GM12878 (cell line): ENCODE data around the gene PAQR8. TPM values are rescaled to one million over a fixed set of nuclear protein-coding genes. Genes with fewer than 3 reads are reported as not detected.

ENCODE experiments used
- ASH2L ChIP-seq: fragments of 300-600, 200-600 bp; sonication (generic); IDR thresholded peaks from 2 replicates; pipeline ENCODE4 v1.6.1; 2017; ENCODE audit warnings: low read depth, mild to moderate bottlenecking, borderline replicate concordance
- ATF7 ChIP-seq: fragments of 450-650 bp; IDR thresholded peaks from 2 replicates; pipeline ENCODE4 v1.6.1; 2016; ENCODE audit warnings: low read depth, mild to moderate bottlenecking
- CEBPB ChIP-seq, 2 experiments: fragments of 150-350 bp in 1 of 2; IDR thresholded peaks; 2 replicates each; pipeline ENCODE4 v1.6.1; 2012 to 2014; ENCODE audit warnings: low read depth in 2 of 2, low read length in 2 of 2, borderline replicate concordance in 1 of 2, inconsistent platforms in 1 of 2
- CREM ChIP-seq: IDR thresholded peaks from 2 replicates; pipeline ENCODE4 v1.6.1; 2014; ENCODE audit warnings: antibody characterized with exemption, low read depth
- EED ChIP-seq: sonication (generic); IDR thresholded peaks from 2 replicates; pipeline ENCODE4 v1.6.1; 2016; ENCODE audit warnings: antibody characterized with exemption, low read depth
- ESRRA ChIP-seq: IDR thresholded peaks from 2 replicates; pipeline ENCODE4 v1.6.1; 2012; ENCODE audit warnings: mild to moderate bottlenecking, low read length, improper control_type of control experiment
- FOXK2 ChIP-seq: fragments of 450-650 bp; IDR thresholded peaks from 2 replicates; pipeline ENCODE4 v1.6.1; 2017; ENCODE audit warnings: mild to moderate bottlenecking, moderate library complexity
- JUNB ChIP-seq: IDR thresholded peaks from 2 replicates; pipeline ENCODE4 v1.6.1; 2016; ENCODE audit warnings: antibody characterized with exemption, mild to moderate bottlenecking
- JUND ChIP-seq: IDR thresholded peaks from 2 replicates; pipeline ENCODE4 v1.6.1; 2012; ENCODE audit warnings: low read depth, mild to moderate bottlenecking, low read length, improper control_type of control experiment, moderate library complexity
- MYC ChIP-seq: IDR thresholded peaks from 2 replicates; pipeline ENCODE4 v1.6.1; 2011; ENCODE audit warnings: mild to moderate bottlenecking, low read length, moderate library complexity, inconsistent platforms; ENCODE audit not compliant: insufficient read depth, insufficient replicate concordance, insufficient read length, severe bottlenecking
- NR2C2 ChIP-seq: IDR thresholded peaks from 2 replicates; pipeline ENCODE4 v1.6.1; 2011; ENCODE audit warnings: borderline replicate concordance, low read depth; ENCODE audit not compliant: control insufficient read depth, insufficient read length
- RFX5 ChIP-seq: IDR thresholded peaks from 2 replicates; pipeline ENCODE4 v1.6.1; 2011; ENCODE audit warnings: low read depth, low read length, improper control_type of control experiment
- SREBF1 ChIP-seq: IDR thresholded peaks from 2 replicates; pipeline ENCODE4 v1.6.1; 2012; ENCODE audit warnings: mild to moderate bottlenecking, low read length
- SUZ12 ChIP-seq: fragments of 200-600 bp; sonication (generic); IDR thresholded peaks from one replicate; pipeline ENCODE4 v1.6.1; 2018; ENCODE audit warnings: antibody characterized with exemption, mild to moderate bottlenecking; ENCODE audit not compliant: unreplicated experiment
- polyA plus RNA-seq, 11 experiments: library from polyadenylated mRNA; depleted of rRNA in 4 of 11; unstranded in 6 of 11; stranded (reverse) in 5 of 11; fragments of >200 nt; fragmentation: Nextera tagmentation in 4 of 11; fragmentation: Illumina TruSeq in 1 of 11; extraction: Ambion mirVana in 4 of 11; extraction: Trizol in 1 of 11; gene quantifications; 1 replicate in 1 of 11; 2 replicates in 10 of 11; pipeline versions ENCODE4 v1.2.1 to v1.2.3, GENCODE V29; 2011 to 2016; ENCODE audit warnings: inconsistent platforms in 2 of 11, missing spikeins in 2 of 11, low read depth in 1 of 11
- total RNA-seq, 4 experiments: library from RNA; depleted of rRNA in 3 of 4; stranded (reverse); fragments of >200 nt in 3 of 4; fragmentation: Illumina TruSeq in 1 of 4; extraction: Trizol in 1 of 4; gene quantifications; 2 replicates each; pipeline versions ENCODE4 v1.2.1 to v1.2.3, GENCODE V29; 2013 to 2021
- TF ChIP-seq, protein P1 (sequence below): IDR thresholded peaks from 2 replicates; pipeline ENCODE4 v1.6.1; 2012; ENCODE audit warnings: mild to moderate bottlenecking, low read depth, low read length
- TF ChIP-seq, protein P2 (sequence below): fragments of 450-650 bp; IDR thresholded peaks from 2 replicates; pipeline ENCODE4 v1.6.1; 2018; ENCODE audit warnings: borderline replicate concordance, mild to moderate bottlenecking; ENCODE audit not compliant: partially characterized antibody
- TF ChIP-seq, protein P3 (sequence below), 3 experiments: IDR thresholded peaks in 2 of 3; conservative IDR thresholded peaks in 1 of 3; 2 replicates each; pipeline ENCODE4 v1.5.1; 2011; ENCODE audit warnings: low read depth in 3 of 3, low read length in 3 of 3, mild to moderate bottlenecking in 3 of 3, control low read depth in 2 of 3, moderate library complexity in 2 of 3, inconsistent platforms in 1 of 3, mixed read lengths in 1 of 3; ENCODE audit not compliant: control insufficient read depth in 2 of 3, insufficient read depth in 1 of 3; ENCODE audit errors: extremely low read depth in 1 of 3
- TF ChIP-seq, protein P4 (sequence below): fragments of 450-650 bp; formaldehyde crosslinking; IDR thresholded peaks from 2 replicates; pipeline ENCODE4 v1.4.0; 2022; ENCODE audit warnings: mild to moderate bottlenecking, moderate library complexity

The PAQR8 gene
- total and polyA plus RNA-seq, 10 of the 15 experiments (the other 5 are each of a cell fraction or from before 2014, with no cell fraction given): 3.9 to 22.4 (median 14.6) TPM

DNA sequence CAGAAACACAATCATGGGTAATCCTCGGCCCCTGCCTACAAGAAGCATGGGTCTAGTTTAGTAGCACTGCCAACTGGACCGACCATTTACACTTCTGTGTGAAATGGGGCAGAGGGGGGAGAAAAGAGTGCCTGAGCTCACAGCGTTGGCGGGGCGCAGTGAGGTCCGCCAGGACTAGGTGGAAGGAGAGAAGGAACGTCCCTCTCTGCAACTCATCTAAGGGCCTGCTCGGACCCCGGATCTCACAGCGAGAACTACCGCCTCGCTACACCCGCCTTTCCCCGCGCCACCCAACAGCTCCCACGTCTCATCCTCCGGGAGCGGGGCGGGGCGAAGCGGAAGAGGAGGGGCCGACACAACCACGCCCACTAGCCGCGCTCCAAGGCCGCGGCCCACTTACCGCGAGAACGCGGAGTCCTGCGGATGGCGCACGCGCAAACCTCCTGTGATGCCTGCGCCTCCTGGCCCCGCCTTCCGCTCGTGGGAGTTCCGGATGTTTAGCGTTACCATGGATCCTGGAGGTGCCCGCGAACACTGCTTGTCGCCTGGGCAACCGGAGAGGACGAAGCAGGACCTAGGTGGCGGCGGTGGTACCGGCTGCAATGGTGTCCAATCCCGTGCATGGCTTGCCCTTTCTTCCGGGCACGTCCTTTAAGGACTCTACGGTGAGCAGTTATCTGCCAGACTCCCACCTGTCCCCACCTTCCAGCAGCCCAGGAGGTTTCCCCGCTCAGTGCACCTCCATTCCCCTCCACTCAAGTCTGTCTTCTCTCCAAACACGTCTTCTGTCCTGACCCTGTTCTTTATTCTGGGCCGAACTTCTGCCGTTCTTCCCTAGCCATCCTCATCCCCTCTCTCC, 58.1 kb downstream of the PAQR8 start, which contains the start of gene EFHC1 (continued):
- TF ChIP-seq, protein P1, sequence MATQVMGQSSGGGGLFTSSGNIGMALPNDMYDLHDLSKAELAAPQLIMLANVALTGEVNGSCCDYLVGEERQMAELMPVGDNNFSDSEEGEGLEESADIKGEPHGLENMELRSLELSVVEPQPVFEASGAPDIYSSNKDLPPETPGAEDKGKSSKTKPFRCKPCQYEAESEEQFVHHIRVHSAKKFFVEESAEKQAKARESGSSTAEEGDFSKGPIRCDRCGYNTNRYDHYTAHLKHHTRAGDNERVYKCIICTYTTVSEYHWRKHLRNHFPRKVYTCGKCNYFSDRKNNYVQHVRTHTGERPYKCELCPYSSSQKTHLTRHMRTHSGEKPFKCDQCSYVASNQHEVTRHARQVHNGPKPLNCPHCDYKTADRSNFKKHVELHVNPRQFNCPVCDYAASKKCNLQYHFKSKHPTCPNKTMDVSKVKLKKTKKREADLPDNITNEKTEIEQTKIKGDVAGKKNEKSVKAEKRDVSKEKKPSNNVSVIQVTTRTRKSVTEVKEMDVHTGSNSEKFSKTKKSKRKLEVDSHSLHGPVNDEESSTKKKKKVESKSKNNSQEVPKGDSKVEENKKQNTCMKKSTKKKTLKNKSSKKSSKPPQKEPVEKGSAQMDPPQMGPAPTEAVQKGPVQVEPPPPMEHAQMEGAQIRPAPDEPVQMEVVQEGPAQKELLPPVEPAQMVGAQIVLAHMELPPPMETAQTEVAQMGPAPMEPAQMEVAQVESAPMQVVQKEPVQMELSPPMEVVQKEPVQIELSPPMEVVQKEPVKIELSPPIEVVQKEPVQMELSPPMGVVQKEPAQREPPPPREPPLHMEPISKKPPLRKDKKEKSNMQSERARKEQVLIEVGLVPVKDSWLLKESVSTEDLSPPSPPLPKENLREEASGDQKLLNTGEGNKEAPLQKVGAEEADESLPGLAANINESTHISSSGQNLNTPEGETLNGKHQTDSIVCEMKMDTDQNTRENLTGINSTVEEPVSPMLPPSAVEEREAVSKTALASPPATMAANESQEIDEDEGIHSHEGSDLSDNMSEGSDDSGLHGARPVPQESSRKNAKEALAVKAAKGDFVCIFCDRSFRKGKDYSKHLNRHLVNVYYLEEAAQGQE: no peak
- peak; percentile 55 for TF ChIP-seq FOXK2
- TF ChIP-seq SREBF1: no peak
- TF ChIP-seq MYC: no peak
- peak; percentile 59; the same call in 1 of the 2 replicates for TF ChIP-seq CREM
- TF ChIP-seq, protein P2, sequence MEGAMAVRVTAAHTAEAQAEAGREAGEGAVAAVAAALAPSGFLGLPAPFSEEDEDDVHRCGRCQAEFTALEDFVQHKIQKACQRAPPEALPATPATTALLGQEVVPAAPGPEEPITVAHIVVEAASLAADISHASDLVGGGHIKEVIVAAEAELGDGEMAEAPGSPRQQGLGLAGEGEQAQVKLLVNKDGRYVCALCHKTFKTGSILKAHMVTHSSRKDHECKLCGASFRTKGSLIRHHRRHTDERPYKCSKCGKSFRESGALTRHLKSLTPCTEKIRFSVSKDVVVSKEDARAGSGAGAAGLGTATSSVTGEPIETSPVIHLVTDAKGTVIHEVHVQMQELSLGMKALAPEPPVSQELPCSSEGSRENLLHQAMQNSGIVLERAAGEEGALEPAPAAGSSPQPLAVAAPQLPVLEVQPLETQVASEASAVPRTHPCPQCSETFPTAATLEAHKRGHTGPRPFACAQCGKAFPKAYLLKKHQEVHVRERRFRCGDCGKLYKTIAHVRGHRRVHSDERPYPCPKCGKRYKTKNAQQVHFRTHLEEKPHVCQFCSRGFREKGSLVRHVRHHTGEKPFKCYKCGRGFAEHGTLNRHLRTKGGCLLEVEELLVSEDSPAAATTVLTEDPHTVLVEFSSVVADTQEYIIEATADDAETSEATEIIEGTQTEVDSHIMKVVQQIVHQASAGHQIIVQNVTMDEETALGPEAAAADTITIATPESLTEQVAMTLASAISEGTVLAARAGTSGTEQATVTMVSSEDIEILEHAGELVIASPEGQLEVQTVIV: no peak
- no peak for TF ChIP-seq RFX5
- TF ChIP-seq, protein P3, sequence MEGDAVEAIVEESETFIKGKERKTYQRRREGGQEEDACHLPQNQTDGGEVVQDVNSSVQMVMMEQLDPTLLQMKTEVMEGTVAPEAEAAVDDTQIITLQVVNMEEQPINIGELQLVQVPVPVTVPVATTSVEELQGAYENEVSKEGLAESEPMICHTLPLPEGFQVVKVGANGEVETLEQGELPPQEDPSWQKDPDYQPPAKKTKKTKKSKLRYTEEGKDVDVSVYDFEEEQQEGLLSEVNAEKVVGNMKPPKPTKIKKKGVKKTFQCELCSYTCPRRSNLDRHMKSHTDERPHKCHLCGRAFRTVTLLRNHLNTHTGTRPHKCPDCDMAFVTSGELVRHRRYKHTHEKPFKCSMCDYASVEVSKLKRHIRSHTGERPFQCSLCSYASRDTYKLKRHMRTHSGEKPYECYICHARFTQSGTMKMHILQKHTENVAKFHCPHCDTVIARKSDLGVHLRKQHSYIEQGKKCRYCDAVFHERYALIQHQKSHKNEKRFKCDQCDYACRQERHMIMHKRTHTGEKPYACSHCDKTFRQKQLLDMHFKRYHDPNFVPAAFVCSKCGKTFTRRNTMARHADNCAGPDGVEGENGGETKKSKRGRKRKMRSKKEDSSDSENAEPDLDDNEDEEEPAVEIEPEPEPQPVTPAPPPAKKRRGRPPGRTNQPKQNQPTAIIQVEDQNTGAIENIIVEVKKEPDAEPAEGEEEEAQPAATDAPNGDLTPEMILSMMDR (IDR thresholded peaks at IDR 0.05 in 2 of 3, conservative IDR thresholded peaks at IDR 0.05 in 1 of 3; ENCODE audit: control insufficient read depth in 2 of 3, extremely low read depth in 1 of 3, insufficient read depth in 1 of 3, low read depth in 3 of 3, low read length in 3 of 3): no peak
- TF ChIP-seq ATF7: no peak
- TF ChIP-seq, protein P4, sequence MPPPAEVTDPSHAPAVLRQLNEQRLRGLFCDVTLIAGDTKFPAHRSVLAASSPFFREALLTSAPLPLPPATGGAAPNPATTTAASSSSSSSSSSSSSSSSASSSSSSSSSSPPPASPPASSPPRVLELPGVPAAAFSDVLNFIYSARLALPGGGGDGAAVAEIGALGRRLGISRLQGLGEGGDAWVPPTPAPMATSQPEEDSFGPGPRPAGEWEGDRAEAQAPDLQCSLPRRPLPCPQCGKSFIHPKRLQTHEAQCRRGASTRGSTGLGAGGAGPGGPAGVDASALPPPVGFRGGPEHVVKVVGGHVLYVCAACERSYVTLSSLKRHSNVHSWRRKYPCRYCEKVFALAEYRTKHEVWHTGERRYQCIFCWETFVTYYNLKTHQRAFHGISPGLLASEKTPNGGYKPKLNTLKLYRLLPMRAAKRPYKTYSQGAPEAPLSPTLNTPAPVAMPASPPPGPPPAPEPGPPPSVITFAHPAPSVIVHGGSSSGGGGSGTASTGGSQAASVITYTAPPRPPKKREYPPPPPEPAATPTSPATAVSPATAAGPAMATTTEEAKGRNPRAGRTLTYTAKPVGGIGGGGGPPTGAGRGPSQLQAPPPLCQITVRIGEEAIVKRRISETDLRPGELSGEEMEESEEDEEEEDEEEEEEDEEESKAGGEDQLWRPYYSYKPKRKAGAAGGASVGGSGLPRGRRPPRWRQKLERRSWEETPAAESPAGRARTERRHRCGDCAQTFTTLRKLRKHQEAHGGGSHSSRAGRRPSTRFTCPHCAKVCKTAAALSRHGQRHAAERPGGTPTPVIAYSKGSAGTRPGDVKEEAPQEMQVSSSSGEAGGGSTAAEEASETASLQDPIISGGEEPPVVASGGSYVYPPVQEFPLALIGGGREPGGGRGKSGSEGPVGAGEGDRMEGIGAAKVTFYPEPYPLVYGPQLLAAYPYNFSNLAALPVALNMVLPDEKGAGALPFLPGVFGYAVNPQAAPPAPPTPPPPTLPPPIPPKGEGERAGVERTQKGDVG: no peak
- TF ChIP-seq ASH2L: no peak
- TF ChIP-seq NR2C2: no peak
- no peak for TF ChIP-seq CEBPB (IDR thresholded peaks at IDR 0.05; ENCODE audit: borderline replicate concordance in 1 of 2, low read depth in 2 of 2, low read length in 2 of 2)
- no peak for TF ChIP-seq JUND
- TF ChIP-seq EED: peak; percentile 67
- TF ChIP-seq ESRRA: no peak
- no peak for TF ChIP-seq JUNB
- no peak for TF ChIP-seq SUZ12
